Upper lobe of right lung (tissue), 1 donor: Measurements from ENCODE around the gene RTCA. TPM values are rescaled to one million over a fixed set of nuclear protein-coding genes. Genes with fewer than 3 reads are reported as not detected.

ENCODE experiments used
- ATAC-seq: fragments of 200-7000 bp; cut with Tn5 transposase; one replicate; pipeline ENCODE4 v1.9.1; 2020; ENCODE audit warnings: mild to moderate bottlenecking, moderate library complexity
- DNase-seq: peaks from one replicate; pipeline ENCODE4 v3.0.0-alpha.2; 2020
- H3K27ac ChIP-seq: fragments of 200-600 bp; one replicate; pipeline ENCODE4 v1.8.0; 2022
- H3K27me3 ChIP-seq: fragments of 200-600 bp; one replicate; pipeline ENCODE4 v1.8.0; 2022; ENCODE audit warnings: mild to moderate bottlenecking
- H3K36me3 ChIP-seq: fragments of 200-600 bp; one replicate; pipeline ENCODE4 v1.8.0; 2022
- H3K4me1 ChIP-seq: fragments of 200-600 bp; one replicate; pipeline ENCODE4 v1.8.0; 2022
- H3K4me3 ChIP-seq: fragments of 200-600 bp; one replicate; pipeline ENCODE4 v1.8.0; 2022; ENCODE audit warnings: mild to moderate bottlenecking
- H3K9me3 ChIP-seq: fragments of 200-600 bp; one replicate; pipeline ENCODE4 v1.8.0; 2022
- CTCF ChIP-seq: fragments of 200-600 bp; IDR thresholded peaks from one replicate; pipeline ENCODE4 v1.8.0; 2022; ENCODE audit warnings: antibody characterized with exemption
- intact Hi-C: fragments of 100-400 bp; cut with DNase I; formaldehyde crosslinking; loops from one replicate; pipeline ENCODE4 v1.11.0; 2022
- total RNA-seq: library from RNA; stranded (reverse); fragmentation: NEBNext Ultra II Directional; extraction: Animal tissue kit (Norgen Biotek cat#: 25700); gene quantifications from one replicate; pipeline ENCODE4 v1.2.1, GENCODE V29; 2021
- donor health status: DM: no; HTN: yes; CAD: no; lungs with severe emphysema.

Gene RTCA
- total RNA-seq, 1 donor from 2014 or later: 27.7 TPM

- ATAC-seq (no peak), DNase-seq (no peak)
- Histone ChIP-seq H3K4me3 (no peak overlapping the region), H3K27ac (no peak overlapping the region), H3K9me3 (no peaks in the 10 kb centered on the region), H3K4me1 (no peaks in the 10 kb centered on the region), H3K36me3 (no peaks in the 10 kb centered on the region), H3K27me3 (no peaks in the 10 kb centered on the region)
- intact Hi-C loops: no loop called here
- no peak for TF ChIP-seq CTCF
Observed at GRCh38 chr1:100308777-100309176, 42.8 kb downstream of the RTCA start.

GRCh38 chr1:100309863-100310262 is 43.8 kb downstream of the RTCA start:
- ATAC-seq (no peak), DNase-seq (no peak)
- H3K36me3 ChIP-seq: no peaks in the 10 kb centered on the region
- no peaks in the 10 kb centered on the region for H3K9me3 ChIP-seq
- no peaks in the 10 kb centered on the region for H3K4me1 ChIP-seq
- H3K27me3 ChIP-seq: no peaks in the 10 kb centered on the region
- no peak overlapping the region for H3K4me3 ChIP-seq
- no peak overlapping the region for H3K27ac ChIP-seq
- TF ChIP-seq CTCF: no peak
- intact Hi-C loops: no loop called here

- no peak for DNase-seq
- Histone ChIP-seq H3K4me3 (no peak overlapping the region), H3K27me3 (no peaks in the 10 kb centered on the region), H3K9me3 (no peaks in the 10 kb centered on the region), H3K4me1 (no peaks in the 10 kb centered on the region), H3K27ac (no peak overlapping the region), H3K36me3 (no peaks in the 10 kb centered on the region)
- intact Hi-C loops: no loop called here
- TF ChIP-seq CTCF: no peak
- ATAC-seq: no peak
Observed at GRCh38 chr1:100313382-100313781, 47.4 kb downstream of the RTCA start.

- H3K27ac ChIP-seq: no peak overlapping the region
- no peak overlapping the region for H3K4me3 ChIP-seq
- H3K36me3 ChIP-seq: no peaks in the 10 kb centered on the region
- DNase-seq (no peak), ATAC-seq (no peak)
- intact Hi-C loops: no loop called here
- H3K27me3 ChIP-seq: no peaks in the 10 kb centered on the region
- H3K9me3 ChIP-seq: peaks cover 5% of the 10 kb centered on the region
- TF ChIP-seq CTCF: no peak
- no peaks in the 10 kb centered on the region for H3K4me1 ChIP-seq
Observed at GRCh38 chr1:100316622-100317021, 50.6 kb downstream of the RTCA start.

GRCh38 chr1:100320311-100321099 is 54.5 kb downstream of the RTCA start:
- Histone ChIP-seq H3K27ac (no peak overlapping the region), H3K9me3 (peaks cover 5% of the 10 kb centered on the region), H3K36me3 (no peaks in the 10 kb centered on the region), H3K4me1 (peaks cover 5% of the 10 kb centered on the region), H3K27me3 (no peaks in the 10 kb centered on the region), H3K4me3 (no peak overlapping the region)
- no peak for TF ChIP-seq CTCF
- no peak for DNase-seq
- intact Hi-C loops: no loop called here
- no peak for ATAC-seq
